Activated CD4-positive, CD25-positive, alpha-beta regulatory T cell (primary cell): Measurements from ENCODE around the gene CDH23.

ENCODE experiments used
- DNase-seq, 4 experiments: peaks; one replicate each; lab custom pipeline; 2025; lab: John Stamatoyannopoulos, UW

CDH23 gene

GRCh38 chr10:71370031-71370430, 26.7 kb upstream of the CDH23 start:
- DNase-seq: no peak

- DNase-seq: no peak
Observed at GRCh38 chr10:71371750-71372166, 25.0 kb upstream of the CDH23 start.

- DNase-seq: no peak
Observed at GRCh38 chr10:71372882-71373495, 23.7 kb upstream of the CDH23 start.

GRCh38 chr10:71374481-71375233, 22.1 kb upstream of the CDH23 start:
- DNase-seq: no peak

- no peak for DNase-seq
Observed at GRCh38 chr10:71375952-71376351, 20.8 kb upstream of the CDH23 start.

- no peak for DNase-seq
Observed at GRCh38 chr10:71378336-71379117, 18.2 kb upstream of the CDH23 start.

- DNase-seq: no peak
Observed at GRCh38 chr10:71379118-71379766, 17.5 kb upstream of the CDH23 start.

- no peak for DNase-seq
Observed at GRCh38 chr10:71380841-71381240, 15.9 kb upstream of the CDH23 start.

GRCh38 chr10:71381611-71382010, 15.1 kb upstream of the CDH23 start:
- no peak for DNase-seq

GRCh38 chr10:71382028-71382427, 14.7 kb upstream of the CDH23 start:
- no peak for DNase-seq

GRCh38 chr10:71382757-71383156, 14.0 kb upstream of the CDH23 start:
- no peak for DNase-seq

GRCh38 chr10:71383972-71384687, 12.6 kb upstream of the CDH23 start:
- DNase-seq: peak; percentile 22 to 64 (median 54)

- DNase-seq: no peak
Observed at GRCh38 chr10:71388171-71388570, 8.5 kb upstream of the CDH23 start.

- DNase-seq: no peak
Observed at GRCh38 chr10:71388583-71389310, 8.0 kb upstream of the CDH23 start.

GRCh38 chr10:71389768-71390460, 6.8 kb upstream of the CDH23 start:
- DNase-seq: no peak

GRCh38 chr10:71390461-71390835, 6.3 kb upstream of the CDH23 start:
- no peak for DNase-seq

- no peak for DNase-seq
Observed at GRCh38 chr10:71390921-71391690, 5.6 kb upstream of the CDH23 start.

GRCh38 chr10:71391701-71392100, 5.0 kb upstream of the CDH23 start:
- DNase-seq: no peak

GRCh38 chr10:71392292-71392691, 4.4 kb upstream of the CDH23 start:
- no peak for DNase-seq
